ENCODE data around the gene FYN. TPM values are rescaled to one million over a fixed set of nuclear protein-coding genes. Genes with fewer than 3 reads are reported as not detected.

The FYN gene
- total RNA-seq, 1 experiment from 2014 or later, result 249 TPM

- Histone ChIP-seq H3K4me2 (ENCODE audit: low read depth, low read length, poor library complexity, severe bottlenecking) (no peak overlapping the region), H3K4me1 (ENCODE audit: low read length) (peaks cover 22% of the 10 kb centered on the region), H3K27me3 (ENCODE audit: low read length) (no peaks in the 10 kb centered on the region), H3K4me3 (ENCODE audit: low read length) (no peak overlapping the region), H4K20me1 (ENCODE audit: insufficient read depth, low read depth, low read length) (no peaks in the 10 kb centered on the region), H3K9me2 (replicated peaks; ENCODE audit: insufficient read depth, low read length) (no peaks in the 10 kb centered on the region), H3K79me2 (ENCODE audit: low read length) (no peaks in the 10 kb centered on the region), H3K36me3 (ENCODE audit: insufficient read depth, low read length) (peaks cover 15% of the 10 kb centered on the region; the same call in 1 of the 2 replicates), H2AFZ (ENCODE audit: low read length) (no peak overlapping the region), H3K9me3 (ENCODE audit: low read length) (no peaks in the 10 kb centered on the region), H3K9ac (ENCODE audit: low read length) (no peak overlapping the region), H3K27ac (ENCODE audit: low read length) (no peak overlapping the region)
- no peak for DNase-seq
Measured at GRCh38 chr6:111657146-111657545, 216.1 kb downstream of the FYN start.

DNA sequence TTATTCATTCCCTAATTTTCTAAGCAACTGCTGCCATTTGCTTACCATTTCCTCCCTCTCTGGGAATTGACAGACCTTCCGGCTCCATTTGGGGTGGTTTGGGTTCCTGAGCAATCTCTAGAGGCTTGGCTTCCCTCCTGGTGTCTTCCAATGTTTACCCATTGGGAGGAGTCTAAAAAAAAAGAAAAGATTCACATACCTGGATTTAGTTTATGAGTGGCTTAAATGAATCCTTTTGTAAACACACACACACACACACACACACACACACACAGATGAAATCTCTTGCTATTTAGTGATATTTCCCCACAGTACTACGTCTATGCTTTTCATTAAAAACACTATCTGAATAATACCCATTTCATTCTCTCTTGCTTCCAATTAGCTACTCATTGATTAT is 219.3 kb downstream of the FYN start:
- Histone ChIP-seq H3K4me2 (ENCODE audit: low read depth, low read length, poor library complexity, severe bottlenecking) (no peak overlapping the region), H2AFZ (ENCODE audit: low read length) (no peak overlapping the region), H3K9me2 (replicated peaks; ENCODE audit: insufficient read depth, low read length) (no peaks in the 10 kb centered on the region), H3K79me2 (ENCODE audit: low read length) (no peaks in the 10 kb centered on the region), H4K20me1 (ENCODE audit: insufficient read depth, low read depth, low read length) (no peaks in the 10 kb centered on the region), H3K4me1 (ENCODE audit: low read length) (peaks cover 25% of the 10 kb centered on the region), H3K4me3 (ENCODE audit: low read length) (no peak overlapping the region), H3K9ac (ENCODE audit: low read length) (no peak overlapping the region), H3K9me3 (ENCODE audit: low read length) (no peaks in the 10 kb centered on the region), H3K27ac (ENCODE audit: low read length) (no peak overlapping the region), H3K36me3 (ENCODE audit: insufficient read depth, low read length) (peaks cover 11% of the 10 kb centered on the region; the same call in 1 of the 2 replicates), H3K27me3 (ENCODE audit: low read length) (no peaks in the 10 kb centered on the region)
- DNase-seq, result no peak

GRCh38 chr6:111653434-111653833 is 219.8 kb downstream of the FYN start:
- Histone ChIP-seq H3K27ac (ENCODE audit: low read length) (no peak overlapping the region), H3K4me1 (ENCODE audit: low read length) (peaks cover 25% of the 10 kb centered on the region), H3K4me3 (ENCODE audit: low read length) (no peak overlapping the region), H2AFZ (ENCODE audit: low read length) (no peak overlapping the region), H3K9ac (ENCODE audit: low read length) (no peak overlapping the region), H4K20me1 (ENCODE audit: insufficient read depth, low read depth, low read length) (no peaks in the 10 kb centered on the region), H3K9me3 (ENCODE audit: low read length) (no peaks in the 10 kb centered on the region), H3K27me3 (ENCODE audit: low read length) (no peaks in the 10 kb centered on the region), H3K4me2 (ENCODE audit: low read depth, low read length, poor library complexity, severe bottlenecking) (no peak overlapping the region), H3K36me3 (ENCODE audit: insufficient read depth, low read length) (peaks cover 11% of the 10 kb centered on the region; the same call in 1 of the 2 replicates), H3K9me2 (replicated peaks; ENCODE audit: insufficient read depth, low read length) (no peaks in the 10 kb centered on the region), H3K79me2 (ENCODE audit: low read length) (no peaks in the 10 kb centered on the region)
- DNase-seq, result no peak

- H3K9ac ChIP-seq (ENCODE audit: low read length), result no peak overlapping the region
- H3K79me2 ChIP-seq (ENCODE audit: low read length), result no peaks in the 10 kb centered on the region
- H2AFZ ChIP-seq (ENCODE audit: low read length), result no peak overlapping the region
- H3K27me3 ChIP-seq (ENCODE audit: low read length), result no peaks in the 10 kb centered on the region
- no peak overlapping the region for H3K27ac ChIP-seq (ENCODE audit: low read length)
- H4K20me1 ChIP-seq (ENCODE audit: insufficient read depth, low read depth, low read length), result no peaks in the 10 kb centered on the region
- H3K4me3 ChIP-seq (ENCODE audit: low read length), result no peak overlapping the region
- peak; percentile 62 for DNase-seq
- no peaks in the 10 kb centered on the region for H3K9me3 ChIP-seq (ENCODE audit: low read length)
- H3K4me1 ChIP-seq (ENCODE audit: low read length), result peaks cover 25% of the 10 kb centered on the region
- peak overlapping the region; percentile 28 for H3K4me2 ChIP-seq (ENCODE audit: low read depth, low read length, poor library complexity, severe bottlenecking)
- peaks cover 11% of the 10 kb centered on the region; the same call in 1 of the 2 replicates for H3K36me3 ChIP-seq (ENCODE audit: insufficient read depth, low read length)
- H3K9me2 ChIP-seq (replicated peaks; ENCODE audit: insufficient read depth, low read length), result no peaks in the 10 kb centered on the region
Measured at GRCh38 chr6:111652156-111652555, 221.1 kb downstream of the FYN start.

- no peaks in the 10 kb centered on the region for H3K79me2 ChIP-seq (ENCODE audit: low read length)
- no peaks in the 10 kb centered on the region for H4K20me1 ChIP-seq (ENCODE audit: insufficient read depth, low read depth, low read length)
- H3K9me3 ChIP-seq (ENCODE audit: low read length), result no peaks in the 10 kb centered on the region
- no peak overlapping the region for H3K9ac ChIP-seq (ENCODE audit: low read length)
- DNase-seq, result no peak
- no peak overlapping the region for H3K4me2 ChIP-seq (ENCODE audit: low read depth, low read length, poor library complexity, severe bottlenecking)
- no peak overlapping the region for H3K27ac ChIP-seq (ENCODE audit: low read length)
- H3K27me3 ChIP-seq (ENCODE audit: low read length), result no peaks in the 10 kb centered on the region
- H3K4me3 ChIP-seq (ENCODE audit: low read length), result no peak overlapping the region
- no peak overlapping the region for H2AFZ ChIP-seq (ENCODE audit: low read length)
- peaks cover 25% of the 10 kb centered on the region for H3K4me1 ChIP-seq (ENCODE audit: low read length)
- H3K36me3 ChIP-seq (ENCODE audit: insufficient read depth, low read length), result peaks cover 8% of the 10 kb centered on the region; the same call in 1 of the 2 replicates
- H3K9me2 ChIP-seq (replicated peaks; ENCODE audit: insufficient read depth, low read length), result no peaks in the 10 kb centered on the region
Measured at GRCh38 chr6:111651185-111652034, 221.8 kb downstream of the FYN start.

DNA sequence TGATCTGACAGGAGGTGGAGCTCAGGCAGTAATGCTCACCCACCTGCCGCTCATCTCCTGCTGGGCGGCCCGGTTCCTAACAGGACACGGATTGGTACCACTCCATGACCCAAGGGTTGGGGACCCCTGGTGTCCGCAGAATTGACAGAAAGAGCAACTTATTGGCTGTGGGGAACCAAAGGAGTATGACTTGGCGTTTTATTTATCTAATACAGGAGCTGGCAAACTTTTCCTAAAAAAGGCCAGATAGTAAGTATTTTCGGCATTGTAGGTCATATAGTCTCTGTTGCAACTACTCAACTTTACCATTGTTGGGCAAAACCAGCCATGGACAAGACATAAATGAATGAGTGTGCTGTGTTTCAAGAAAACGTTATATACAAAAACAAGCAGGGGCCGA is 223.2 kb downstream of the FYN start:
- no peak overlapping the region for H3K4me3 ChIP-seq (ENCODE audit: low read length)
- H3K9me3 ChIP-seq (ENCODE audit: low read length), result no peaks in the 10 kb centered on the region
- peaks cover 25% of the 10 kb centered on the region for H3K4me1 ChIP-seq (ENCODE audit: low read length)
- H3K27me3 ChIP-seq (ENCODE audit: low read length), result no peaks in the 10 kb centered on the region
- DNase-seq, result no peak
- no peak overlapping the region for H3K27ac ChIP-seq (ENCODE audit: low read length)
- peaks cover 6% of the 10 kb centered on the region; the same call in 1 of the 2 replicates for H3K36me3 ChIP-seq (ENCODE audit: insufficient read depth, low read length)
- H3K4me2 ChIP-seq (ENCODE audit: low read depth, low read length, poor library complexity, severe bottlenecking), result no peak overlapping the region
- H2AFZ ChIP-seq (ENCODE audit: low read length), result no peak overlapping the region
- no peaks in the 10 kb centered on the region for H3K79me2 ChIP-seq (ENCODE audit: low read length)
- no peaks in the 10 kb centered on the region for H3K9me2 ChIP-seq (replicated peaks; ENCODE audit: insufficient read depth, low read length)
- no peak overlapping the region for H3K9ac ChIP-seq (ENCODE audit: low read length)
- no peaks in the 10 kb centered on the region for H4K20me1 ChIP-seq (ENCODE audit: insufficient read depth, low read depth, low read length)

GRCh38 chr6:111648100-111648499 is 225.2 kb downstream of the FYN start:
- H3K4me1 ChIP-seq (ENCODE audit: low read length), result peaks cover 13% of the 10 kb centered on the region
- no peaks in the 10 kb centered on the region for H3K79me2 ChIP-seq (ENCODE audit: low read length)
- H2AFZ ChIP-seq (ENCODE audit: low read length), result no peak overlapping the region
- no peaks in the 10 kb centered on the region for H3K36me3 ChIP-seq (ENCODE audit: insufficient read depth, low read length)
- no peak for DNase-seq
- no peaks in the 10 kb centered on the region for H3K27me3 ChIP-seq (ENCODE audit: low read length)
- no peak overlapping the region for H3K4me3 ChIP-seq (ENCODE audit: low read length)
- H3K4me2 ChIP-seq (ENCODE audit: low read depth, low read length, poor library complexity, severe bottlenecking), result no peak overlapping the region
- H3K9ac ChIP-seq (ENCODE audit: low read length), result no peak overlapping the region
- no peaks in the 10 kb centered on the region for H3K9me2 ChIP-seq (replicated peaks; ENCODE audit: insufficient read depth, low read length)
- no peaks in the 10 kb centered on the region for H3K9me3 ChIP-seq (ENCODE audit: low read length)
- H4K20me1 ChIP-seq (ENCODE audit: insufficient read depth, low read depth, low read length), result no peaks in the 10 kb centered on the region
- no peak overlapping the region for H3K27ac ChIP-seq (ENCODE audit: low read length)

- no peak overlapping the region for H3K4me3 ChIP-seq (ENCODE audit: low read length)
- H2AFZ ChIP-seq (ENCODE audit: low read length), result no peak overlapping the region
- no peak overlapping the region for H3K4me2 ChIP-seq (ENCODE audit: low read depth, low read length, poor library complexity, severe bottlenecking)
- no peaks in the 10 kb centered on the region for H4K20me1 ChIP-seq (ENCODE audit: insufficient read depth, low read depth, low read length)
- H3K9me2 ChIP-seq (replicated peaks; ENCODE audit: insufficient read depth, low read length), result no peaks in the 10 kb centered on the region
- H3K79me2 ChIP-seq (ENCODE audit: low read length), result no peaks in the 10 kb centered on the region
- H3K36me3 ChIP-seq (ENCODE audit: insufficient read depth, low read length), result no peaks in the 10 kb centered on the region
- no peak overlapping the region for H3K9ac ChIP-seq (ENCODE audit: low read length)
- H3K4me1 ChIP-seq (ENCODE audit: low read length), result peaks cover 2% of the 10 kb centered on the region
- H3K27me3 ChIP-seq (ENCODE audit: low read length), result no peaks in the 10 kb centered on the region
- H3K27ac ChIP-seq (ENCODE audit: low read length), result no peak overlapping the region
- DNase-seq, result no peak
- no peaks in the 10 kb centered on the region for H3K9me3 ChIP-seq (ENCODE audit: low read length)
Measured at GRCh38 chr6:111646942-111647341, 226.3 kb downstream of the FYN start.

Data from Karpas-422 (cell line).